ENCODE measurements around the gene FALEC.

FALEC gene

GRCh38 chr1:150560576-150561253, 45.2 kb downstream of the FALEC start:
- peak; percentile 90 for DNase-seq (ENCODE audit: extremely low spot score)
- ChIA-PET CTCF (interaction anchor here (0.6 to 4.0 kb wide), 35 partner anchors 8 to 1422 kb away, joined by 3 to 19 read pairs (median 4); partner anchors contain the start of genes ADAMTSL4, ENSA, FALEC and MCL1), POLR2A (interaction anchor here (0.6 to 11.7 kb wide), 6 partner anchors 10 to 196 kb away, joined by 3 to 260 read pairs (median 8); partner anchors contain the start of genes ENSA, GOLPH3L, MCL1 and RPRD2)
- no peak for TF ChIP-seq NFRKB (IDR thresholded peaks at IDR 0.05)

GRCh38 chr1:150561254-150561973, 45.9 kb downstream of the FALEC start:
- TF ChIP-seq L3MBTL2 (conservative IDR thresholded peaks at IDR 0.05) (no peak), HDGF (IDR thresholded peaks at IDR 0.05; ENCODE audit: borderline replicate concordance) (0 out of 2 replicates have a peak, but pooled peaks have one; percentile 79), FOXK2 (IDR thresholded peaks at IDR 0.05) (no peak), PKNOX1 (IDR thresholded peaks at IDR 0.05) (no peak), ELF4 (IDR thresholded peaks at IDR 0.05) (no peak), LEF1 (IDR thresholded peaks at IDR 0.05; ENCODE audit: borderline replicate concordance) (no peak), SUZ12 (IDR thresholded peaks at IDR 0.05) (no peak), CTBP1 (IDR thresholded peaks at IDR 0.05; ENCODE audit: borderline replicate concordance) (peak; percentile 76)
- CTCF ChIA-PET = interaction anchor here (0.6 to 4.0 kb wide), 30 partner anchors 9 to 779 kb away, joined by 3 to 19 read pairs (median 4); partner anchors contain the start of genes ADAMTSL4, FALEC, MCL1 and MINDY1
- peak; percentile 90 for DNase-seq (ENCODE audit: extremely low spot score)
- POLR2A ChIA-PET = interaction anchor here (0.5 to 11.7 kb wide), 14 partner anchors 9 to 413 kb away, joined by 3 to 260 read pairs (median 3); partner anchors contain the start of genes ENSA, FALEC, GOLPH3L and MCL1

- peak; percentile 89 for DNase-seq (ENCODE audit: extremely low spot score)
- CTCF ChIA-PET = interaction anchor here (0.6 to 4.0 kb wide), 5 partner anchors 9 to 779 kb away, joined by 3 to 16 read pairs (median 3); partner anchors contain the start of gene FALEC
- TF ChIP-seq PKNOX1 (IDR thresholded peaks at IDR 0.05) (no peak), SP1 (IDR thresholded peaks at IDR 0.05) (no peak), BHLHE40 (IDR thresholded peaks at IDR 0.05; ENCODE audit: borderline replicate concordance) (no peak), L3MBTL2 (conservative IDR thresholded peaks at IDR 0.05) (no peak), HDGF (IDR thresholded peaks at IDR 0.05; ENCODE audit: borderline replicate concordance) (no peak), FOXK2 (IDR thresholded peaks at IDR 0.05) (no peak), ARNT (IDR thresholded peaks at IDR 0.05) (no peak), SUZ12 (IDR thresholded peaks at IDR 0.05) (no peak), CTBP1 (IDR thresholded peaks at IDR 0.05; ENCODE audit: borderline replicate concordance) (no peak)
These were observed 46.5 kb downstream of the FALEC start for GRCh38 chr1:150561974-150562445.

DNA sequence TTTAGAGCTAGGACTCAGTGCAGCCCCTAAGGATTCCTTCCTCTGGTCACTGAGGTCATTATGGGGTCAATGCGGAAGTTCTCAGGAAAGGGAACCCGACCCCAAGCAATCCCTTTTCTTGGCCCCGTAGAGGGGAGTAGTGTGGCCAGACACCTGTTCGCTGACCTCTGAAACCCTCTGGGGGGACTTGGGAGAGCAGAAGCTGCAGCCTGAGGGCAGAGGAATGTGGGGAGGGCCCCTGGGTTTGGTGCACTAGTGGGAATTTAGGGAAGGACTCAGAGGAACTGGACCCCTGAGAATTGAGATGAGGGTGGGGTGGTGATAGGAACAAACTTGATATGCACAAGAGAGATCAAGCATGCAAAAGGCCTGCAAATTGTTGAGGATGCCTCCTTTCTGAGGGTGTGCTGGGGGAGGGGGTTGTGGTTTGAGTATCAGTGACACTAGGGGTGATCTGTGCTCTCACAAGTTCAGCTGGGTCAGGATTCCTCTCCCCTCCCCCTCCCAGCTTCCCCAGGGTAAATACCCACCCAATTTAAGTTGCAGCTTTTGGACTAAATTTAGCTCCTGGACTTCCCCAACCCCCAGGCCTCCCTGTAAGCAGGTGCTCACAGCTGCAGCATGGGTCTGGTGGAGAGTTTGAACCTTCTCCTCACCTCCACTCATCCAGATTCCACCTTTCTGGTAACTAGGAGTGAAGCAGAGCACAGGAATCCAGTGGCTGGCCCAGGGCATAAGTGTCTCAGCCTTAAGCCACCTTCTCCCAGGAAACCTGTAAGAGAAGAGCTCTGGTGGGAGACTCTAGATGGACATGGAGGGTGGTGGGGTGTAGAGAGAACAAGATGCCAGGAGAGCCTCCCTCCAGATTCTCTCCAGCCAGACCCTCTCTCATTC, 47.1 kb downstream of the FALEC start:
- ChIA-PET POLR2A (interaction anchor here (0.7 to 11.7 kb wide), 13 partner anchors 8 to 364 kb away, joined by 3 to 260 read pairs (median 3); partner anchors contain the start of genes ENSA, FALEC, GOLPH3L and MCL1), CTCF (interaction anchor here (0.6 to 4.0 kb wide), 6 partner anchors 8 to 443 kb away, joined by 3 to 16 read pairs (median 3); partner anchors contain the start of gene FALEC)
- no peak for TF ChIP-seq BHLHE40 (IDR thresholded peaks at IDR 0.05; ENCODE audit: borderline replicate concordance)
- TF ChIP-seq FOXM1 (IDR thresholded peaks at IDR 0.05; ENCODE audit: borderline replicate concordance) = no peak
- TF ChIP-seq L3MBTL2 (conservative IDR thresholded peaks at IDR 0.05) = no peak
- no peak for TF ChIP-seq CTBP1 (IDR thresholded peaks at IDR 0.05; ENCODE audit: borderline replicate concordance)
- no peak for TF ChIP-seq LEF1 (IDR thresholded peaks at IDR 0.05; ENCODE audit: borderline replicate concordance)
- no peak for TF ChIP-seq ELF4 (IDR thresholded peaks at IDR 0.05)
- TF ChIP-seq NFRKB (IDR thresholded peaks at IDR 0.05) = no peak
- no peak for TF ChIP-seq FOXA1 (IDR thresholded peaks at IDR 0.05)
- TF ChIP-seq ARNT (IDR thresholded peaks at IDR 0.05) = no peak
- no peak for TF ChIP-seq FOXK2 (IDR thresholded peaks at IDR 0.05)
- no peak for TF ChIP-seq SP1 (IDR thresholded peaks at IDR 0.05)
- TF ChIP-seq PKNOX1 (IDR thresholded peaks at IDR 0.05) = no peak
- TF ChIP-seq ZNF384 (IDR thresholded peaks at IDR 0.05) = no peak
- no peak for TF ChIP-seq SUZ12 (IDR thresholded peaks at IDR 0.05)
- no peak for DNase-seq (ENCODE audit: extremely low spot score)

More at GRCh38 chr1:150561974-150562445, 46.5 kb downstream of the FALEC start:
- POLR2A ChIA-PET = interaction anchor here (0.5 to 11.7 kb wide), 13 partner anchors 9 to 412 kb away, joined by 3 to 260 read pairs (median 3); partner anchors contain the start of genes ENSA, FALEC, GOLPH3L and MCL1
